Stomach (tissue), 4 donors: ENCODE measurements around the gene TMEM121B.

Experiments
- CTCF ChIP-seq, 7 experiments: fragments of 450-650 bp in 4 of 7; fragments of 200-600 bp in 3 of 7; sonication (generic) in 3 of 7; IDR thresholded peaks; one replicate each; pipeline ENCODE4 v1.5.1; 2016 to 2019; ENCODE audit warnings: antibody characterized with exemption in 7 of 7, control low read depth in 2 of 7, mild to moderate bottlenecking in 1 of 7
- POLR2AphosphoS5 ChIP-seq, 3 donors: sonication (generic); formaldehyde crosslinking; IDR thresholded peaks; one replicate each; pipeline ENCODE4 v1.6.1; 2016; ENCODE audit warnings: antibody characterized with exemption in 3 of 3

- no peak for TF ChIP-seq CTCF (IDR thresholded peaks at IDR 0.05)
- no peak for TF ChIP-seq POLR2AphosphoS5 (IDR thresholded peaks at IDR 0.05)
These were observed 34.2 kb downstream of the TMEM121B start for GRCh38 chr22:17086788-17087497.
